Keratinocyte (primary cell): Measurements from ENCODE around the gene P2RY2.

Experiments
- EZH2 ChIP-seq: IDR thresholded peaks from one replicate; pipeline ENCODE4 v1.6.1; 2012; ENCODE audit warnings: inconsistent platforms, mild to moderate bottlenecking, low read length, moderate library complexity
- TF ChIP-seq, protein P1 (sequence below), 3 experiments: IDR thresholded peaks in 1 of 3; conservative IDR thresholded peaks in 1 of 3; optimal IDR thresholded peaks in 1 of 3; 2 replicates in 2 of 3; 3 replicates in 1 of 3; pipeline versions ENCODE3 to v1.5.1; 2011; ENCODE audit warnings: low read length in 3 of 3, mild to moderate bottlenecking in 3 of 3, moderate library complexity in 2 of 3, control low read depth in 1 of 3, inconsistent platforms in 1 of 3; ENCODE audit not compliant: insufficient read depth in 2 of 3; ENCODE audit errors: extremely low read depth in 1 of 3

DNA sequence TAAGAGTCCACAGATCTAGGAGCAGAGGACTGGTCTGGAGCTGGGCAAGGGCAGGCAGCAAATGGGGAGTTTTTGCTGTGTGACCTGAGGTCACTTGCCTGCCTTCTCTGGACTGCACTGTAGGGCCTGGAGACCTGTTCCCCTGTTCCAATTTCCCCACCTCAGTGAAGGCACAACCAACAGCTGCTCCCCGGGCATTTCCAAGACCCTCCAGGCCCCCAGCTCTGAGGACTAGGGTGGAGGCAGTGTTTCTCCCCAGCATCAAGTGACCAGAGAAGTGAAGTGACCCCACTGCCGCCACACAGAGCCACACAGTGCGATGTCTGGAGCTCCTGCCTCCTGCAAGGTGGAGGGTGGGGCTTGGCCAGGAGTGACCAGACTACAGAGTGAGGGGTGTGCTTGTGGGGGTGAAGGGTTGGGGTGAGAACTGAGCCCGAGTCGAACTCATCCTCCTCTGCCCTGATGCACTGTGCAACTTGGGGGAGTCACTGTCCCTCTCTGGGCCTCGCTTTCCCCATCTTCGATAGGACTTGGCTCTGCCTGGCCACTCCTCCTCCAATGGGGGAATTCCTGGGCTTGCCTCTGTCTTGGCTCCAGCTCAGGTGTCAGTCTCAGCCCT lies 21.6 kb downstream of the P2RY2 start:
- TF ChIP-seq, protein P1, sequence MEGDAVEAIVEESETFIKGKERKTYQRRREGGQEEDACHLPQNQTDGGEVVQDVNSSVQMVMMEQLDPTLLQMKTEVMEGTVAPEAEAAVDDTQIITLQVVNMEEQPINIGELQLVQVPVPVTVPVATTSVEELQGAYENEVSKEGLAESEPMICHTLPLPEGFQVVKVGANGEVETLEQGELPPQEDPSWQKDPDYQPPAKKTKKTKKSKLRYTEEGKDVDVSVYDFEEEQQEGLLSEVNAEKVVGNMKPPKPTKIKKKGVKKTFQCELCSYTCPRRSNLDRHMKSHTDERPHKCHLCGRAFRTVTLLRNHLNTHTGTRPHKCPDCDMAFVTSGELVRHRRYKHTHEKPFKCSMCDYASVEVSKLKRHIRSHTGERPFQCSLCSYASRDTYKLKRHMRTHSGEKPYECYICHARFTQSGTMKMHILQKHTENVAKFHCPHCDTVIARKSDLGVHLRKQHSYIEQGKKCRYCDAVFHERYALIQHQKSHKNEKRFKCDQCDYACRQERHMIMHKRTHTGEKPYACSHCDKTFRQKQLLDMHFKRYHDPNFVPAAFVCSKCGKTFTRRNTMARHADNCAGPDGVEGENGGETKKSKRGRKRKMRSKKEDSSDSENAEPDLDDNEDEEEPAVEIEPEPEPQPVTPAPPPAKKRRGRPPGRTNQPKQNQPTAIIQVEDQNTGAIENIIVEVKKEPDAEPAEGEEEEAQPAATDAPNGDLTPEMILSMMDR (optimal IDR thresholded peaks at IDR 0.05 in 1 of 3, IDR thresholded peaks at IDR 0.05 in 1 of 3, conservative IDR thresholded peaks at IDR 0.05 in 1 of 3; ENCODE audit: extremely low read depth in 1 of 3, insufficient read depth in 2 of 3, low read length in 3 of 3), result no peak
- no peak for TF ChIP-seq EZH2
